Measurements from ENCODE around the gene LSP1. TPM values are rescaled to one million over a fixed set of nuclear protein-coding genes. Genes with fewer than 3 reads are reported as not detected.

LSP1 gene
- total RNA-seq, 1 donor from 2014 or later: 2.5 TPM

- H3K36me3 Mint-ChIP-seq (ENCODE audit: unreplicated experiment): no peaks in the 10 kb centered on the region
- TF ChIP-seq CTCF (IDR thresholded peaks at IDR 0.05; ENCODE audit: partially characterized antibody, unreplicated experiment): no peak
- DNase-seq: peak; percentile 17
- H3K4me3 Mint-ChIP-seq (ENCODE audit: unreplicated experiment): no peak overlapping the region
- H3K9me3 Mint-ChIP-seq (ENCODE audit: unreplicated experiment): peaks cover 9% of the 10 kb centered on the region
- H3K4me1 Mint-ChIP-seq (ENCODE audit: low read depth, unreplicated experiment): peaks cover 6% of the 10 kb centered on the region
- H3K27me3 Mint-ChIP-seq (ENCODE audit: unreplicated experiment): peaks cover 5% of the 10 kb centered on the region
- no peak overlapping the region for H3K27ac Mint-ChIP-seq (ENCODE audit: unreplicated experiment)
Observed at GRCh38 chr11:1840780-1841480, 12.0 kb upstream of the LSP1 start.

GRCh38 chr11:1841511-1842148 lies 11.3 kb upstream of the LSP1 start:
- DNase-seq: no peak
- no peak for TF ChIP-seq CTCF (IDR thresholded peaks at IDR 0.05; ENCODE audit: partially characterized antibody, unreplicated experiment)

GRCh38 chr11:1842149-1843097 lies 10.5 kb upstream of the LSP1 start:
- H3K4me1 Mint-ChIP-seq (ENCODE audit: low read depth, unreplicated experiment): peaks cover 6% of the 10 kb centered on the region
- no peak for DNase-seq
- no peaks in the 10 kb centered on the region for H3K36me3 Mint-ChIP-seq (ENCODE audit: unreplicated experiment)
- no peak for TF ChIP-seq CTCF (IDR thresholded peaks at IDR 0.05; ENCODE audit: partially characterized antibody, unreplicated experiment)
- H3K27ac Mint-ChIP-seq (ENCODE audit: unreplicated experiment): no peak overlapping the region
- H3K9me3 Mint-ChIP-seq (ENCODE audit: unreplicated experiment): peaks cover 10% of the 10 kb centered on the region
- H3K4me3 Mint-ChIP-seq (ENCODE audit: unreplicated experiment): no peak overlapping the region
- H3K27me3 Mint-ChIP-seq (ENCODE audit: unreplicated experiment): peaks cover 8% of the 10 kb centered on the region

More at GRCh38 chr11:1841511-1842148, 11.3 kb upstream of the LSP1 start:
- H3K27me3 Mint-ChIP-seq (ENCODE audit: unreplicated experiment): peaks cover 5% of the 10 kb centered on the region
- peaks cover 10% of the 10 kb centered on the region for H3K9me3 Mint-ChIP-seq (ENCODE audit: unreplicated experiment)
- no peak overlapping the region for H3K4me3 Mint-ChIP-seq (ENCODE audit: unreplicated experiment)
- H3K36me3 Mint-ChIP-seq (ENCODE audit: unreplicated experiment): no peaks in the 10 kb centered on the region
- no peak overlapping the region for H3K27ac Mint-ChIP-seq (ENCODE audit: unreplicated experiment)
- H3K4me1 Mint-ChIP-seq (ENCODE audit: low read depth, unreplicated experiment): peaks cover 6% of the 10 kb centered on the region

GRCh38 chr11:1843098-1843473 lies 9.8 kb upstream of the LSP1 start:
- no peak for DNase-seq
- Mint-ChIP-seq H3K27me3 (ENCODE audit: unreplicated experiment) (peaks cover 8% of the 10 kb centered on the region), H3K4me3 (ENCODE audit: unreplicated experiment) (no peak overlapping the region), H3K9me3 (ENCODE audit: unreplicated experiment) (peaks cover 10% of the 10 kb centered on the region), H3K4me1 (ENCODE audit: low read depth, unreplicated experiment) (peaks cover 6% of the 10 kb centered on the region), H3K36me3 (ENCODE audit: unreplicated experiment) (no peaks in the 10 kb centered on the region), H3K27ac (ENCODE audit: unreplicated experiment) (no peak overlapping the region)
- TF ChIP-seq CTCF (IDR thresholded peaks at IDR 0.05; ENCODE audit: partially characterized antibody, unreplicated experiment): no peak

Measured in glutamatergic neuron (in vitro differentiated cells).